ENCODE data around the gene CSNK2A3. TPM values are rescaled to one million over a fixed set of nuclear protein-coding genes. Genes with fewer than 3 reads are reported as not detected.
"Not testable (repeated sequence)": the region's sequence is repeated elsewhere in the genome, so short reads cannot be mapped to it uniquely, and the experiment has no call there.

The CSNK2A3 gene
- total RNA-seq, 2 experiments from 2014 or later: 1.8 to 2.5 TPM

- H3K27me3 Mint-ChIP-seq (ENCODE audit: low read depth): no peaks in the 10 kb centered on the region
- intact Hi-C loops (cut with micrococcal nuclease): no loop called here
- H3K4me1 Mint-ChIP-seq (ENCODE audit: low read depth): no peaks in the 10 kb centered on the region
- CTCF ChIA-PET: interaction anchor here (0.9 kb wide), 1 partner anchor 345 kb away, joined by 3 read pairs; no protein-coding TSS in a partner anchor
- no peaks in the 10 kb centered on the region for H3K36me3 Mint-ChIP-seq (ENCODE audit: low read depth)
- H3K4me3 Mint-ChIP-seq: no peak overlapping the region
- no peak overlapping the region for H3K27ac Mint-ChIP-seq
- H3K9me3 Mint-ChIP-seq: no peaks in the 10 kb centered on the region
- no peak for DNase-seq
Observed at GRCh38 chr11:11373934-11374333, 20.9 kb upstream of the CSNK2A3 start.

- H3K9me3 Mint-ChIP-seq: no peaks in the 10 kb centered on the region
- H3K27ac Mint-ChIP-seq: no peak overlapping the region
- CTCF ChIA-PET: interaction anchor here (0.9 kb wide), 1 partner anchor 344 kb away, joined by 4 read pairs; no protein-coding TSS in a partner anchor
- H3K4me1 Mint-ChIP-seq (ENCODE audit: low read depth): no peaks in the 10 kb centered on the region
- intact Hi-C loops (cut with micrococcal nuclease): no loop called here
- DNase-seq: no peak
- no peaks in the 10 kb centered on the region for H3K27me3 Mint-ChIP-seq (ENCODE audit: low read depth)
- no peak overlapping the region for H3K4me3 Mint-ChIP-seq
- H3K36me3 Mint-ChIP-seq (ENCODE audit: low read depth): no peaks in the 10 kb centered on the region
Observed at GRCh38 chr11:11372461-11372860, 19.4 kb upstream of the CSNK2A3 start.

GRCh38 chr11:11370962-11371303 is 17.9 kb upstream of the CSNK2A3 start:
- intact Hi-C loops (cut with micrococcal nuclease): no loop called here
- H3K27ac Mint-ChIP-seq: no peak overlapping the region
- DNase-seq: no peak
- no peak overlapping the region for H3K4me3 Mint-ChIP-seq
- no peaks in the 10 kb centered on the region for H3K4me1 Mint-ChIP-seq (ENCODE audit: low read depth)
- H3K27me3 Mint-ChIP-seq (ENCODE audit: low read depth): no peaks in the 10 kb centered on the region
- CTCF ChIA-PET: no interaction called here
- H3K9me3 Mint-ChIP-seq: no peaks in the 10 kb centered on the region
- H3K36me3 Mint-ChIP-seq (ENCODE audit: low read depth): no peaks in the 10 kb centered on the region

GRCh38 chr11:11370255-11370961 is 17.4 kb upstream of the CSNK2A3 start:
- Mint-ChIP-seq H3K36me3 (ENCODE audit: low read depth) (no peaks in the 10 kb centered on the region), H3K9me3 (no peaks in the 10 kb centered on the region), H3K4me3 (no peak overlapping the region), H3K27ac (no peak overlapping the region), H3K27me3 (ENCODE audit: low read depth) (peaks cover 2% of the 10 kb centered on the region), H3K4me1 (ENCODE audit: low read depth) (no peaks in the 10 kb centered on the region)
- CTCF ChIA-PET: no interaction called here
- intact Hi-C loops (cut with micrococcal nuclease): no loop called here
- no peak for DNase-seq

- intact Hi-C loops (cut with micrococcal nuclease): no loop called here
- DNase-seq: no peak
- Mint-ChIP-seq H3K27me3 (ENCODE audit: low read depth) (peaks cover 7% of the 10 kb centered on the region), H3K4me1 (ENCODE audit: low read depth) (no peaks in the 10 kb centered on the region), H3K27ac (no peak overlapping the region), H3K4me3 (no peak overlapping the region), H3K9me3 (no peaks in the 10 kb centered on the region), H3K36me3 (ENCODE audit: low read depth) (no peaks in the 10 kb centered on the region)
- CTCF ChIA-PET: interaction anchor here (0.6 kb wide), 1 partner anchor 1597 kb away, joined by 3 read pairs; no protein-coding TSS in a partner anchor
Observed at GRCh38 chr11:11366793-11367192, 13.7 kb upstream of the CSNK2A3 start.

GRCh38 chr11:11363674-11364073 is 10.6 kb upstream of the CSNK2A3 start:
- DNase-seq: no peak
- H3K36me3 Mint-ChIP-seq (ENCODE audit: low read depth): no peaks in the 10 kb centered on the region
- CTCF ChIA-PET: no interaction called here
- peaks cover 12% of the 10 kb centered on the region for H3K27me3 Mint-ChIP-seq (ENCODE audit: low read depth)
- no peaks in the 10 kb centered on the region for H3K9me3 Mint-ChIP-seq
- H3K4me3 Mint-ChIP-seq: no peak overlapping the region
- H3K4me1 Mint-ChIP-seq (ENCODE audit: low read depth): no peaks in the 10 kb centered on the region
- H3K27ac Mint-ChIP-seq: no peak overlapping the region
- intact Hi-C loops (cut with micrococcal nuclease): no loop called here

- H3K4me1 Mint-ChIP-seq (ENCODE audit: low read depth): no peaks in the 10 kb centered on the region
- no peak overlapping the region for H3K4me3 Mint-ChIP-seq
- no peaks in the 10 kb centered on the region for H3K36me3 Mint-ChIP-seq (ENCODE audit: low read depth)
- peaks cover 14% of the 10 kb centered on the region for H3K27me3 Mint-ChIP-seq (ENCODE audit: low read depth)
- no peak overlapping the region for H3K27ac Mint-ChIP-seq
- intact Hi-C loops (cut with micrococcal nuclease): no loop called here
- CTCF ChIA-PET: no interaction called here
- no peak for DNase-seq
- H3K9me3 Mint-ChIP-seq: no peaks in the 10 kb centered on the region
Observed at GRCh38 chr11:11359611-11360010, 6.6 kb upstream of the CSNK2A3 start.

GRCh38 chr11:11356842-11357241 is 3.8 kb upstream of the CSNK2A3 start:
- H3K27me3 Mint-ChIP-seq (ENCODE audit: low read depth): peaks cover 10% of the 10 kb centered on the region
- intact Hi-C loops (cut with micrococcal nuclease): no loop called here
- H3K4me3 Mint-ChIP-seq: no peak overlapping the region
- no peaks in the 10 kb centered on the region for H3K9me3 Mint-ChIP-seq
- CTCF ChIA-PET: no interaction called here
- no peak overlapping the region for H3K27ac Mint-ChIP-seq
- no peaks in the 10 kb centered on the region for H3K4me1 Mint-ChIP-seq (ENCODE audit: low read depth)
- H3K36me3 Mint-ChIP-seq (ENCODE audit: low read depth): no peaks in the 10 kb centered on the region
- DNase-seq: no peak

- H3K9me3 Mint-ChIP-seq; CTCF ChIA-PET; H3K27me3 Mint-ChIP-seq (ENCODE audit: low read depth); H3K4me1 Mint-ChIP-seq (ENCODE audit: low read depth); H3K36me3 Mint-ChIP-seq (ENCODE audit: low read depth); H3K27ac Mint-ChIP-seq; DNase-seq; intact Hi-C loops (cut with micrococcal nuclease); H3K4me3 Mint-ChIP-seq: not testable (repeated sequence)
Observed at GRCh38 chr11:11351851-11352250, 1.2 kb downstream of the CSNK2A3 start.

GRCh38 chr11:11351042-11351586 is 1.9 kb downstream of the CSNK2A3 start:
- Mint-ChIP-seq H3K4me3 (no peak overlapping the region), H3K27me3 (ENCODE audit: low read depth) (peaks cover 4% of the 10 kb centered on the region), H3K27ac (no peak overlapping the region), H3K9me3 (no peaks in the 10 kb centered on the region), H3K4me1 (ENCODE audit: low read depth) (no peaks in the 10 kb centered on the region), H3K36me3 (ENCODE audit: low read depth) (no peaks in the 10 kb centered on the region)
- CTCF ChIA-PET: no interaction called here
- DNase-seq: no peak
- intact Hi-C loops (cut with micrococcal nuclease): no loop called here

GRCh38 chr11:11349870-11350337 is 3.1 kb downstream of the CSNK2A3 start:
- Mint-ChIP-seq H3K4me1 (ENCODE audit: low read depth) (no peaks in the 10 kb centered on the region), H3K4me3 (no peak overlapping the region), H3K36me3 (ENCODE audit: low read depth) (no peaks in the 10 kb centered on the region), H3K27ac (no peak overlapping the region), H3K27me3 (ENCODE audit: low read depth) (peaks cover 2% of the 10 kb centered on the region), H3K9me3 (no peaks in the 10 kb centered on the region)
- intact Hi-C loops (cut with micrococcal nuclease): no loop called here
- no peak for DNase-seq
- CTCF ChIA-PET: no interaction called here

GRCh38 chr11:11349106-11349825 is 3.8 kb downstream of the CSNK2A3 start:
- CTCF ChIA-PET: no interaction called here
- Mint-ChIP-seq H3K9me3 (no peaks in the 10 kb centered on the region), H3K27ac (no peak overlapping the region), H3K36me3 (ENCODE audit: low read depth) (no peaks in the 10 kb centered on the region), H3K27me3 (ENCODE audit: low read depth) (peaks cover 2% of the 10 kb centered on the region), H3K4me3 (no peak overlapping the region), H3K4me1 (ENCODE audit: low read depth) (no peaks in the 10 kb centered on the region)
- DNase-seq: no peak
- intact Hi-C loops (cut with micrococcal nuclease): no loop called here

- DNase-seq: no peak
- intact Hi-C loops (cut with micrococcal nuclease): no loop called here
- no peaks in the 10 kb centered on the region for H3K9me3 Mint-ChIP-seq
- H3K4me1 Mint-ChIP-seq (ENCODE audit: low read depth): no peaks in the 10 kb centered on the region
- H3K36me3 Mint-ChIP-seq (ENCODE audit: low read depth): no peaks in the 10 kb centered on the region
- H3K27ac Mint-ChIP-seq: no peak overlapping the region
- H3K4me3 Mint-ChIP-seq: no peak overlapping the region
- H3K27me3 Mint-ChIP-seq (ENCODE audit: low read depth): peaks cover 2% of the 10 kb centered on the region
- CTCF ChIA-PET: interaction anchor here (0.7 kb wide), 1 partner anchor 112 kb away, joined by 4 read pairs; no protein-coding TSS in a partner anchor
Observed at GRCh38 chr11:11348303-11348702, 4.7 kb downstream of the CSNK2A3 start.

Measured in activated naive CD4-positive, alpha-beta T cell treated with anti-CD3 and anti-CD28 coated beads for 36 hours (primary cell).